Keratinocyte (primary cell): ENCODE results near the gene SPATA19.

Source experiments
- EZH2 ChIP-seq: IDR thresholded peaks from one replicate; pipeline ENCODE4 v1.6.1; 2012; ENCODE audit warnings: inconsistent platforms, mild to moderate bottlenecking, low read length, moderate library complexity
- TF ChIP-seq, protein P1 (sequence below), 3 experiments: IDR thresholded peaks in 1 of 3; conservative IDR thresholded peaks in 1 of 3; optimal IDR thresholded peaks in 1 of 3; 2 replicates in 2 of 3; 3 replicates in 1 of 3; pipeline versions ENCODE3 to v1.5.1; 2011; ENCODE audit warnings: low read length in 3 of 3, mild to moderate bottlenecking in 3 of 3, moderate library complexity in 2 of 3, control low read depth in 1 of 3, inconsistent platforms in 1 of 3; ENCODE audit not compliant: insufficient read depth in 2 of 3; ENCODE audit errors: extremely low read depth in 1 of 3

DNA sequence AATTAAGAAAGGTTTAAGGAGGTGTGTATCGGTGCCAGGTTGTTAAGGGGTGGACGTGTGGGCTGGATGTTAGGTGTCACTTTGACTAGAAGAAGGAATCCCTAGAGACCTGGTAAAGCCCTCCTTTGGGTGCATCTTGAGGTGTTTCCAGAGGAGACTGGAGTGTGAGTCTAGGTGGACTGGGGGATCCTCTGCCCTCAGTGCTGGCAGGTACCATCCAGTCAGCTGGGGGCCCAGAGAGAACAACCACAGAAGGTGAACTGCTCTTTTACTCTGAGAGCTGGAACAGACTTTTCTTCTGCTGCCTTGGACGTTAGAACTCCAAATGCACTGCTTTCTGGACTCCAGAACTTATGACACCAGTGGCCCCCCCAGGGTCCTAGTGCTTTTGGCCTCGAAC is 44.0 kb downstream of the SPATA19 start:
- TF ChIP-seq, protein P1, sequence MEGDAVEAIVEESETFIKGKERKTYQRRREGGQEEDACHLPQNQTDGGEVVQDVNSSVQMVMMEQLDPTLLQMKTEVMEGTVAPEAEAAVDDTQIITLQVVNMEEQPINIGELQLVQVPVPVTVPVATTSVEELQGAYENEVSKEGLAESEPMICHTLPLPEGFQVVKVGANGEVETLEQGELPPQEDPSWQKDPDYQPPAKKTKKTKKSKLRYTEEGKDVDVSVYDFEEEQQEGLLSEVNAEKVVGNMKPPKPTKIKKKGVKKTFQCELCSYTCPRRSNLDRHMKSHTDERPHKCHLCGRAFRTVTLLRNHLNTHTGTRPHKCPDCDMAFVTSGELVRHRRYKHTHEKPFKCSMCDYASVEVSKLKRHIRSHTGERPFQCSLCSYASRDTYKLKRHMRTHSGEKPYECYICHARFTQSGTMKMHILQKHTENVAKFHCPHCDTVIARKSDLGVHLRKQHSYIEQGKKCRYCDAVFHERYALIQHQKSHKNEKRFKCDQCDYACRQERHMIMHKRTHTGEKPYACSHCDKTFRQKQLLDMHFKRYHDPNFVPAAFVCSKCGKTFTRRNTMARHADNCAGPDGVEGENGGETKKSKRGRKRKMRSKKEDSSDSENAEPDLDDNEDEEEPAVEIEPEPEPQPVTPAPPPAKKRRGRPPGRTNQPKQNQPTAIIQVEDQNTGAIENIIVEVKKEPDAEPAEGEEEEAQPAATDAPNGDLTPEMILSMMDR (optimal IDR thresholded peaks at IDR 0.05 in 1 of 3, IDR thresholded peaks at IDR 0.05 in 1 of 3, conservative IDR thresholded peaks at IDR 0.05 in 1 of 3; ENCODE audit: extremely low read depth in 1 of 3, insufficient read depth in 2 of 3, low read length in 3 of 3): no peak
- no peak for TF ChIP-seq EZH2
